HG02852 (cell line): ENCODE measurements around the gene CENPO.
"Not testable (repeated sequence)": the region's sequence is repeated elsewhere in the genome, so short reads cannot be mapped to it uniquely, and the experiment has no call there.

Experiments
- ATAC-seq: cut with Tn5 transposase; IDR thresholded peaks from one replicate; pipeline ENCODE4 v1.9.1; 2021; ENCODE audit warnings: mild to moderate bottlenecking, moderate library complexity; ENCODE audit not compliant: unreplicated experiment

CENPO gene

DNA sequence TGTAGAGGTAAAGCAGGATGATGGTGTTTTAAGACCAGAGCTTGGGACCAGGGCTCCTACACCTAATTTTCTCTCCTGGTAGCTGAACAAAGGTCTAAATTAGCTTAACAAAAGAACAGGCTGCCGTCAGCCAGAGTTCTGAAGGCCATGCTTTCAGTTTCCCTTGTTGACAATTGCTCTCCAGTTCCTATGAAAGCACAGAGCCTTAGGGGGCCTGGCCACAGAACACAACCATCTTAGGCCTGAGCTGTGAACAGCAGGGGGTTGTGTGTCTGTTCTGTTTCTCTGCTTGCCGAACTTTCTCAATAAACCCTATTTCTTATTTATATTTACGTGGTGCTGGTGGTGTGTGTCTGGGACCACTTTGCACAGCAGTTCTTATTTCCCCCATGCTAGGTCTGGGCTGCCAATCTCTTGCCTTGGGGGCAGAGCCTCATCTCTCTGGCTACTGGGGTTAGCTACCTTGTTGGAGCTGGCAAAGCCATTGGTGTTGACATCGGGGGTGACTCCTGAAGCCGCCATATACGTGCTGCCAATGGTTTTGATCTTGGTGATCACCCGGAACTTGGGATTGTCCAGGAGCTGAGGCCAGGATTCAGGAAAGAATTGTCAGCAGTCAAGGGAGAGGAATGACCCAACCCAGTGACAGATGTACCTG, 29.0 kb downstream of the CENPO start:
- no peak for ATAC-seq

DNA sequence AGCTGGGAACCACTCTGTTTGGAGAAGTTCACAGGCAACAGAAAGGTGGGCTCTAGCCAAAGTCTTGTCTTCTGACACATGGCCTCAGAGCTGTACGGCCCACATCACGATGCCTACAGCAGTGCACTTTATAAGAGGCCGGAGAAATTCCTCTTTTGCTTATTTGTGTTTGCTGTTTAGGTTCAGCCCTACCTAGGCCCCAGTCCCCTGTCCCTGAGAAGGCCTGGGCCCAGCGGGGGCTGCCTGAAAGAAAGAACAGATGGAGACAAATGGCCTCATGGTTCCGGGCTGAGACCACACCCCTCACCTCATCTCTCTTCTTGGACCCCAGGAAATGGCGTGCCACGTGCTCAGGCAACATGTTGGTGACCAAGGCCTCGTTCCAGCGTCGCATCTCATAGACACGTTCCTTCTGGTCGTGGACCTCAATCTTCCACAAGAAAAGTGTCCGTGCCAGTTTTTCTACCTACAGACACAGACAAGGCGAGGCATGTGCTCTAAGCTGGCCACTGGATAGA, 30.9 kb downstream of the CENPO start:
- no peak for ATAC-seq

DNA sequence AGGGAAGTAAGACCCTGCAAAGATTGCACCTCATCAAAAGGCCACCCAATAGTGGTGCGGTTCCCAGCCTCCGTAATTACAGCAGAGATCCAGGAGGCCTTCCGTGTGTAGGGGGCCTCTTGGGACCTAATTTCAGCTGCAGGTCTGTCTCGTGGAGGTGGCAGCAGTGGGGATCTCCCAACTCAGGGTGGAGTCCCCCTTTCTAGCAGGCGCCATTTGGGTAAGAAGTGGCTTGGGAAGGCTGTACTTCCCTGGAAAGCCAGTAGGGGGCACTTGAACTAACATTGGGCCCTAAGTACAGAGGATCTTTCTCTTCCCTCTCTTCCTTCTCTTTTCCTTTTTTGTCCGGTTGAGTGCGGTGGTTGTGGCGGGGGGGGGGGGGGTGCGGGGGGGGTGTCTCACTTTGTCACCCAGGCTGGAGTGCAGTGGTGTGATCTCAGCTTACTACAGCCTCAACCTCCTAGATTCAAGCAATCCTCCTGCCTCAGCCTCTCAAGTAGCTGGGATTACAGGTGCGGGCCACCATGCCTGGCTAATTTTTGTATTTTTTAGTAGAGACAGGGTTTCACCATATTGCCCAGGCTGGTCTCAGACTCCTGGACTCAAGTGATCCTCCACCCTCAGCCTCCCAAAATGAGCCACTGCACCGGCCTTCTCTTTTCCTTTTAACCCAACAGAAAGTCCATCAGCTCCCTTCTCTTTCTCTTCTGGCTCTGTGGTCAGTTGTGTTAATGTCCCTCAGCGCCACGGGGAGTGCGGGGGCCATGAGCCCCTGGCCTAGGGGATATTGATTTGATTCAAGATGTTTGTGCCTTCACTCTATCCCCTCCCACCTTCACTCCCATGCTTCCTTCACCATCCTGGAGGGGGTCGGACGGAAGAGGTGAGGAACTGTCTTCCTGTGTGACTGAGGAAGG, 32.0 kb downstream of the CENPO start:
- ATAC-seq = no peak

GRCh38 chr2:24825883-24826772, 32.9 kb downstream of the CENPO start:
- ATAC-seq = no peak

DNA sequence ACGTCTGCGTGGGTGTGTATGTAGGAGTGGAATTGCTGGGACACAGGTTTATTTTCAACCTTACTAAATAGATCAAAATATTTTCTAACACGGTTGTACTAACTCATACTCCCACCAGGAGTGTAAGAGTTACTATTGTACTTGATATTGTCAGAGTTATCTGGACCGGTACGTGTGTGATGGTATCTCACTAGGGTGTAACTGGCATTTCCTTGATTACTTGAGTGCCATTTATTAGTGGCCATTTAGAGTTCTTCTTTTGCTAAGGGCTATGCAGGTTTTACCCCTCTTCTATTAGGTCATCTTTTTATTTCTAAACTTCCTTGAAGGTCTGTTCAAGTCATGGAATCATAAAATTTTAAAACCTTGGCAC, 33.5 kb downstream of the CENPO start:
- ATAC-seq = no peak

DNA sequence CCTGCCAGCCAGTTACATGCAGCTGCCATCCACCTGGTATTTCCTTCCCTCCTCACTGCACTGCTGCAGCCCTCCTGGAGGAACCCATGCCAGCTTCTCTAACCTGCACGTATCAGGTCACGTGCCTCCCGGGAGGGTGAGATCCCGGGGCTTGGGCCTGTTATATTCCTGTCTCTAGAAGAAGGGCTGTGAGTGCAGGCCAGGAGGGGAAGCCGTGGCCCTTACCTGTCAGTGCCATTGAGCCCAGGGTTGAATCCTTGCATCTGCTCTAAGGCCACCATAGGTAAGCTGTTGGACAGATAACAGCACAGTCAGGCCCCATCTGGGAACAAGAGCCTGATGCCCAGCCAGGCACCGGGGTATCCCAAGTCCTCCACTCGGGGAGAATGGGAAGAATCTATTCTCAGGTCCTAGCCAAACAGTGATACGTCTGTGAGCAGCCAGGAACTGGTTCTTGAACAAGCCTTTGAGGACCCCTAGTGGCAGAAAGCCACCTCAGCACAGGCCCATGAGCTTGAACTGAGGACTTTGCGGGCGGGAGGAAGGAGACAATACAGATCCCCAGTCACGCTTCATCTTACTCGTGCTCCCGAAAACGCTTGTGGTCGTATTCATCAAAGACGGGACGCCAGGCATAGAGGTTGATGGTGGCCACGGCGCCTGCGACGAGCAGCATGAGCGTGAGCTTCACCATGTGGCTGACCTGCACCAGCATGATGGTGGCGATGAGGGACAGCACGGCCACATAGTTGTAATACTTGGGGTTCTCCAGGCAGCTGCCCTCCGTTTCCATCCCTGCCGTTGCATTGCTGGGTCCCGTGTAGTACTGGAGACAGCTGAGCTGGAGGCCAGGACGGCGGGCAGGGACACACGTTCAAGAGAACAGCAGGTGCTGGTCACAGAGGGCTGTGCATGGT, 34.4 kb downstream of the CENPO start:
- ATAC-seq = peak; percentile 78

DNA sequence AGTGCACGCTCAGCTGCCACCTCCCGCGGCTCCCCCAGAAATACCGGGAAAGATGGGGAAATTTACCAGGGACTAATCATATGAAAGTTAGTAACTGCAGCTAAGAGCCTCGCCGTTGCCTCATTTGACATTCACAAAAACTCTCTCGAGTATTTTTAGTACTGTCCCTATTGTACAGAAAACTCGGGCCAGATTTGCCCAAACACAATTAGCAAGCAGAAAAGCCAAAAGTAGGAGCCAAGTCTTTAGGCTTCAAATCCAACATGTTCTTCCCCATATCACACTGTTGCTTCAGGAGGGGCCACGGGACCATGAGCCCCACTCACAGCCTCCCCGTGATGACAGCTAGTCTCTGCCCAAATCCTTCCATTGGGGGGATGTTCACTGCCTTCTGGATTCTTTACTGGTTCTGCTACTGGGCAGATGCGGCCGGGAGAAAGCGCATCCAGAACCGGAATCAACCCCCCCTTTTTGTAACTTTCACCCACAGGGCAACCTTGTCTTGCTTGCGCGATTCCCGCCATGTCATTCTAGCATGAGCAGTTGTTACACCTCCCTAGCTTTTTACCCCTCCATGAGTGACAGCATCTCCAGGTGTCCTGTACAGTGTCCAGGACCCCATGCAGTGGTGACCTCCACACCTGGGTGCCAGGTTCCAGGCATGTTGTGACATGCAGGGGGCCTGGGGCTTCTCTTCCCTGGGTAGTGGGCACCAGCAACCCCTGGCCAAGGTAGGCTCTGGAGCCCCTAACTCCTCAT, 35.2 kb downstream of the CENPO start:
- no peak for ATAC-seq

GRCh38 chr2:24830351-24830750, 37.1 kb downstream of the CENPO start:
- no peak for ATAC-seq

GRCh38 chr2:24830786-24831185, 37.6 kb downstream of the CENPO start:
- ATAC-seq = no peak

DNA sequence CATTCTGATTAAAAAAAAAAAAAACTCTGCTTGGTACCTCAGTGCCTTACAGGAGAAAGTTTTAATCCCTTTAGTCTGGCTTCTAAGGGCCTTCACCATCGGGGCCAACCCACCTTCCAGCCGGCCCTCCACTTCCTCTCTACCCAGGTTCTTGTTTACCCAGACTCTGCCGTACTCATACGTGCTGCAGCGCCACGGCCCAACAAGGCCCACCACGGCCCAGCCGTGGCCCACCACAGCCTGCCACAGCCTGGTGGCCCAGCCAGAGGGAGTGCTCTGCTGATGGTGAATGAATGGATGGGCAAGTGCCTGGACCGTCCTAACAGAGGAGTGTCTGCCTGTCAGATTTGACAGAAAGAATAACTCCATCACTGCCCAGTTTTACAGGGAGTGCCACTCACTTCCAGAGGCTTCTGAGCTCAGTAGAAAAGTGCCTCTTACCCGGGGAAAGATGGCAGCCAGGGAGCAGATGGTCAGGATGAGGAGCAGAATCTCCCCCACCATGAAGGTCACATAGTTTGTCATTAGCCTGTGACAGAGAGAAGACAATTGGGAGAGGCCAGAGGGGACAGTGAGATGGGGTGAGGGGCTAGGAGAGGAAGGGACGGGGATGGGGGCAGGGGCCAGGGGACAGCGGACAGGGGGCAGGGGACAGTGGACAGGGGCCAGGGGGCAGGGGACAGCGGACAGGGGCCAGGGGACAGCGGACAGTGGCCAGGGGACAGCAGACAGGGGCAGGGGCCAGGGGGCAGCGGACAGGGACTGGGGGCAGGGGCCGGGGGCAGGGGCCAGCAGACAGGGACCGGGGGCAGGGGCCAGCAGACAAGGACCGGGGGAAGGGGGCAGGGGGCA, 38.2 kb downstream of the CENPO start:
- no peak for ATAC-seq

DNA sequence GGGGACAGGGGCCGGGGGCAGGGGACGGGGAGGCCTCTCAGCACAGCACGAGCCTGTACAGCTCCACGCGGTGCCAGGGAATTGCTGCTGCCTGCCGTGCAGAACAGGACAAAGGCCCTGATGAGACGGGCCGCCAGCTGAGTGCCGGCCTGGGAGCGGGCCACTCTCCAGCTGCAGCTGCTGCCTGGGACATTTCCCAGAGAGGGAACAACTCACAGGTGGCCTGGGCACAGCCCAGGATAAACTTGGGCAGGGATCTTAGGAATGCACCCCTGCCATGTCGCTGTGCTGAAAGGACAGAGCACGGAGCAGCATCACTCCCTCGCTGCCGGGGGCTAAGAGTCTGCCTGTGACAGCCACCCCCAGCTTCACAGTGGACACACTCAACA, 38.8 kb downstream of the CENPO start:
- no peak for ATAC-seq

DNA sequence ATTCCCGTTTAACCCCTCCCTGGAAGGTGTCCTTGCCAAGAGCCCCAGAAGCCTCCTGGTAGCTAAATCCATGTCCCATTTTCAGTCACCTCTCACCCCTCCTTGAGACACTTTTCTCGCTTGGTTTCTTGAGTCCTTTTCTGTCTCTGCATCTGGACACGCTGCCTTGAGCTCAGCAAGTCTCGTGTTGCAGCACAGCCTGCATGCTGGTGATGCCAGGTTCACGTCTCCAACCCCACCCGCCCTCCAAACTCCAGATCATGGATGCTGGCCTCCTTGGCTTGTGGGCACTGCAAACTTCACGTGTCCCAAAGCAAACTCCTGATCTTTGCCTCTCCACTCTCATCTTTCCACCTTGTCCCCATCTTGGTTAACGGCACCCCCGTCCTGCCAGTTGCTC, 39.3 kb downstream of the CENPO start:
- ATAC-seq = no peak

DNA sequence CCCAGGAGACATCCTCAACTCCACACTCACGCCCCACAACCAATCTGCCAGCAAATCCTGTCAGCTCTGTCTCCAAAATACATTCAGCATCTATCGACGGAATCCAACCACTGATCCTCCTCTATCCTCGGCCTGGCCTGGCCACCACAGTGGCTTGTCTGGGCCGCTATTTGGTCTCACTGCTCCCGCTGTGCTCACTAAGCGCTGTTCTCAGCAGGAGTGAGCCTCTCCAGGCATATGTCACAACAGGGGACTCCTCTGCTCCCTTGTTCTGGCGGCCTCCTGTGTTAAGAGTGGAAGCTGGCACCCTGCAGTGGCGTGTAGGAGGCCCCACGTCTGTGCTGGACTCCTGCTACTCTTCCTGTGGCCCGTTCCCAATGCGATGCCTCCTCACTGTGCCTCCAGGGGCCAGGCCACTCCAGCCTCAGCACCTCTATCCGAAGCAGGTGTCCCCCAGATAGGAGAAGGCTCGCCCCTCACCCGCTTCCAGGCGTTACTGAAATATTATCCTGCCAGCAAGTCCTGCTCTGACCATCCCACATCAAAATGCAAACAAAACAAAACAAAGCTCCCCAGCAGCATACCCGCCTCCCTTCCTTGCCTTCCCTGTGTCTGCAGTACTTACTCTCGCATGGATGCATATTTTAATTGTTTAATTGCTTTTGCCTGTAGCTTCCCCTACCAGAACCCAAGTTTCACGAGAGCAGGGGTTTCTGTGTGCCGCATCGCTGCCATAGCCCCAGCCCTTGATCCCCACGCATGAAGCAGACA, 39.9 kb downstream of the CENPO start:
- no peak for ATAC-seq

DNA sequence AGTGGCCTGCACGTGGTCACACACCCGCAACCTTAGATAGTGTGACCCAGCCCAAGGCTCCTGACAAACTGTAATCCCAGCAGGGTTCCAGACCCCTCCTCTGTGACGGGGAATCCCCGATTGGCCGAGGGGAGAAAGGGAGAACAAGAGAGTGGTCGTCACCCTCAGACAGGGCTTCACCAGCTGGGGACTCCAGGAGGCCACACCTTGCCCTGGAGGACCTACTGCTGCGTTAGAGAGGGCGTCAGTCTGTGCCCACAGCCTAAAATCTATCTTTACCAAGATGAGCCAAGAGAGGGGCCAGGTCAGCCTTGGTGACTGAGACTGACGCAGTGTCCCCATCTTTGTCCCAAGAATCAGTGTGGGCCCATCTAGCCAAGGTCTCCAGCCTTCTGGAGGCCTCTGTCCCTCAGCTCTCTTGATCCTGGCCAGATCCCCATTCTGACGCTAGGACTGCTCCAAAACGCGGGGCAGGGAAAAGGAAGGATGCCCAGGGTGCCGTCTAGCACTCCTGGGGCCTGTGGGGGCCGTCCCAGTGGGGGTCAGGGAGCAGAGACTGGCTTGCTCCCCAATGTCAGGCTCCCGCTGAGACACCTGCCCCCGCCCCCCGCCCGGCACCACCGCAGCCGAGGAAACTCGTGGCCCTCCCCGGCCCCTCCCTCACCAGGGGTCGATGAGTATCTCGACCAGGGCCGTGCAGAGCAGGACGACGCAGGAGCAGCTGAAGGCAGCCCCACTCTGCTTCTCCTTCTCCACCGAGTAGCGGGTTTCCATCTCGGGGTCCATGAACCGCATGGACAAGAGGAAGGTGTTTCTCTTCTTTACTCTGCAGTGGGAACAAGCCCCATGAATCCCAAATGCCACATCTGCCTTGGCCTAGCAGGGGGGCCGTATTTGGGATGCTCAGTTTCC, 40.9 kb downstream of the CENPO start:
- ATAC-seq = no peak

DNA sequence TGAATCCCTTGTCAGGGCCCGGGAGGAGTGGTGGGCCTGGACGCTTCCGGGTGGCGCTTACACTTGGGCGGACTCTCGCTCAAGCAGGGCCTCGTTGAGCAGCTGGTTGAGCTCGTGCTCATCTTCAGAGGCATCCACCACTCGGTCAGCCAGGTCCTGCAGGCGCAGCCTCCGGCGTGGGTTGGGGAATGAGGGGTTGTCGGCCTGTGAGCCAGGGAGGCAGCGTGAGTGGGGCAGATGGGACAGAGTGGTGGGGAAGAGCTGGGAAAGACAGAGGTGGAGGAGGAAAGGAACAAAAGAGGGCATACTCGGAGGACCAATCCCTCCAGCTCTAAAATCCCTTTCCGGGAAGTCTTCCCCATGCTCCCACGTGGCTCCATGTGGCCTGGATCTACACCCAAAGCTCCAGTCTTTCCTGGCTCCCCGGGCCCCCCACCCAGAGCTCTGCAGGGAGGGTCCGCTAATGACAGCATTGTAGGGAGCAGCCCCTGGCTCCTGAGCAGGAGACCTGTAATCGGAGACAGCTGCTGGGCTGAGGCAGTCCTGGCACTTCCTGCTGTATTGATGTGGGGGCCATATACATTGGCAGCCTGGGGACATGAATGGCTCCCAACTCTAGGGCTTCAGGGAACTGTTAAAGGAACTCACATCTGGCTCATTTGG, 41.6 kb downstream of the CENPO start:
- ATAC-seq = no peak

- not testable (repeated sequence) for ATAC-seq
These were observed 42.2 kb downstream of the CENPO start for GRCh38 chr2:24835411-24835810.
